Fibroblast of villous mesenchyme (primary cell): ENCODE results near the gene CKMT1A. TPM values are rescaled to one million over a fixed set of nuclear protein-coding genes. Genes with fewer than 3 reads are reported as not detected.

Experiments
- small RNA-seq: library from RNA; depleted of rRNA; stranded (forward); fragments of <200 nt; gene quantifications from one replicate; pipeline ENCODE3, GENCODE V24; 2012
- total RNA-seq: library from RNA; depleted of rRNA; stranded (reverse); fragments of >200 nt; gene quantifications from 2 replicates; pipeline ENCODE4 v1.2.3, GENCODE V29; 2012

CKMT1A gene
- total RNA-seq, 1 donor: not detected

Small RNA genes within 50 kb of the gene (small RNA-seq; reads per million reads assigned to genes)
- gene PDIA3P2 (not detected), gene RNU6-353P (not detected), gene RNU6-354P (not detected)

Other genes starting within 250 kb of the CKMT1A start
- gene TP53BP1, start 200.7 kb upstream of the CKMT1A start, total RNA-seq: 83.4 and 94.1 TPM in 2 replicates
- 60.9 and 65.7 TPM in 2 replicates for gene MAP1A, start 176.3 kb upstream of the CKMT1A start, total RNA-seq
- 27.1 and 28.5 TPM in 2 replicates for gene PPIP5K1, start 103.7 kb upstream of the CKMT1A start, total RNA-seq
- not detected in 2 replicates for gene CKMT1B, start 99.8 kb upstream of the CKMT1A start, total RNA-seq
- gene STRC, start 75.1 kb upstream of the CKMT1A start, total RNA-seq: not detected in 2 replicates
- gene CATSPER2, start 45.0 kb upstream of the CKMT1A start, total RNA-seq: 0.32 and 0.86 TPM in 2 replicates
- 120 and 185 TPM in 2 replicates for gene PDIA3, start 52.6 kb downstream of the CKMT1A start, total RNA-seq
- gene ELL3, start 83.1 kb downstream of the CKMT1A start, total RNA-seq: 1.6 and 4.3 TPM in 2 replicates
- gene SERF2, start 98.5 kb downstream of the CKMT1A start, total RNA-seq: 255 and 321 TPM in 2 replicates
- under 0.01 TPM in 1 of 2 replicates, not detected in the other for gene SERINC4, start 106.4 kb downstream of the CKMT1A start, total RNA-seq
- 6.4 and 6.9 TPM in 2 replicates for gene HYPK, start 106.7 kb downstream of the CKMT1A start, total RNA-seq
- gene MFAP1, start 130.8 kb downstream of the CKMT1A start, total RNA-seq: 15.8 and 23.7 TPM in 2 replicates
- gene WDR76, start 133.1 kb downstream of the CKMT1A start, total RNA-seq: 15.1 and 17.7 TPM in 2 replicates